ENCODE data around the gene MTMR6. TPM values are rescaled to one million over a fixed set of nuclear protein-coding genes. Genes with fewer than 3 reads are reported as not detected.

Gene MTMR6
- polyA plus RNA-seq, 1 of the 3 experiments (the other 2 are of a cell fraction) = 4.8 TPM

GRCh38 chr13:25231517-25231916, 55.8 kb downstream of the MTMR6 start (continued):
- TF ChIP-seq POLR2AphosphoS5 (IDR thresholded peaks at IDR 0.05; ENCODE audit: low read depth, low read length) = no peak
- TF ChIP-seq NRF1 (IDR thresholded peaks at IDR 0.05; ENCODE audit: low read depth, low read length) = no peak
- no peak for TF ChIP-seq RCOR1 (IDR thresholded peaks at IDR 0.05; ENCODE audit: low read length)
- no peak for TF ChIP-seq GABPA (IDR thresholded peaks at IDR 0.05; ENCODE audit: low read depth)

GRCh38 chr13:25227690-25228089, 59.6 kb downstream of the MTMR6 start:
- H3K27me3 ChIP-seq (ENCODE audit: insufficient read depth) = peaks cover 50% of the 10 kb centered on the region; the same call in 1 of the 2 replicates
- H3K79me2 ChIP-seq (ENCODE audit: insufficient read depth) = no peaks in the 10 kb centered on the region
- no peaks in the 10 kb centered on the region for H3K36me3 ChIP-seq (replicated peaks in 1 of 2; ENCODE audit: control insufficient read depth in 1 of 2, insufficient read depth in 2 of 2, low read length in 1 of 2)
- no peak overlapping the region for H3K9ac ChIP-seq
- no peak overlapping the region for H3K4me3 ChIP-seq (ENCODE audit: low read depth in 2 of 2, low read length in 1 of 2)
- no peaks in the 10 kb centered on the region for H3K4me1 ChIP-seq (ENCODE audit: control insufficient read depth in 1 of 2, insufficient read depth in 2 of 2, low read depth in 1 of 2, low read length in 1 of 2)
- no peak overlapping the region for H2AFZ ChIP-seq (ENCODE audit: low read depth)
- WGBS (ENCODE audit: low lambda C conversion rate) = 46% methylated on average over 15 of the region's 15 CpGs
- no peak overlapping the region for H3K4me2 ChIP-seq
- TF ChIP-seq GATA2 (CRISPR knock-in tag; IDR thresholded peaks at IDR 0.05) = no peak
- no peak for TF ChIP-seq TCF12 (IDR thresholded peaks at IDR 0.05)
- no peak for TF ChIP-seq IRF3 (IDR thresholded peaks at IDR 0.05; ENCODE audit: low read depth, low read length)
- TF ChIP-seq USF2 (IDR thresholded peaks at IDR 0.05; ENCODE audit: borderline replicate concordance, low read depth, low read length) = no peak
- no peak for TF ChIP-seq YY1 (IDR thresholded peaks at IDR 0.05; ENCODE audit: low read depth)
- TF ChIP-seq RCOR1 (IDR thresholded peaks at IDR 0.05; ENCODE audit: low read length) = no peak
- no peak for TF ChIP-seq NFIC (IDR thresholded peaks at IDR 0.05; ENCODE audit: borderline replicate concordance)
- no peak for TF ChIP-seq JUND (IDR thresholded peaks at IDR 0.05)
- TF ChIP-seq EP300 (IDR thresholded peaks at IDR 0.05; ENCODE audit: borderline replicate concordance in 1 of 2, low read depth in 1 of 2, low read length in 1 of 2) = no peak
- TF ChIP-seq POLR2AphosphoS5 (IDR thresholded peaks at IDR 0.05; ENCODE audit: low read depth, low read length) = no peak
- no peak for TF ChIP-seq FOSL2 (IDR thresholded peaks at IDR 0.05; ENCODE audit: borderline replicate concordance, low read depth)
- CTCF ChIA-PET = interaction anchor here (4.2 kb wide), 1 partner anchor 148 kb away, joined by 17 read pairs; no protein-coding TSS in a partner anchor
- POLR2A ChIA-PET = no interaction called here
- H4K20me1 ChIP-seq (ENCODE audit: insufficient read depth) = no peaks in the 10 kb centered on the region
- no peak overlapping the region for H3K27ac ChIP-seq (ENCODE audit: low read depth in 2 of 2, low read length in 1 of 2)
- no peaks in the 10 kb centered on the region for H3F3A ChIP-seq (replicated peaks; ENCODE audit: insufficient read depth)
- DNase-seq = no peak
- H3K9me3 ChIP-seq = no peaks in the 10 kb centered on the region
- H3K9me2 ChIP-seq = no peaks in the 10 kb centered on the region

GRCh38 chr13:25225970-25226369, 61.3 kb downstream of the MTMR6 start:
- TF ChIP-seq RAD21 (IDR thresholded peaks at IDR 0.05; ENCODE audit: low read length) = no peak
- TF ChIP-seq NFIC (IDR thresholded peaks at IDR 0.05; ENCODE audit: borderline replicate concordance) = no peak
- no peak for TF ChIP-seq TEAD4 (IDR thresholded peaks at IDR 0.05; ENCODE audit: borderline replicate concordance, insufficient read depth)
- no peak for TF ChIP-seq RXRA (IDR thresholded peaks at IDR 0.05; ENCODE audit: borderline replicate concordance, low read depth)
- TF ChIP-seq CHD2 (IDR thresholded peaks at IDR 0.05; ENCODE audit: low read length, partially characterized antibody) = no peak
- TF ChIP-seq GABPA (IDR thresholded peaks at IDR 0.05; ENCODE audit: low read depth) = no peak
- TF ChIP-seq MAX (IDR thresholded peaks at IDR 0.05; ENCODE audit: low read depth) = no peak
- TF ChIP-seq RFX5 (IDR thresholded peaks at IDR 0.05; ENCODE audit: low read length) = no peak
- TF ChIP-seq ELF1 (IDR thresholded peaks at IDR 0.05) = no peak
- ChIA-PET CTCF (no interaction called here), POLR2A (no interaction called here)
- peaks cover 58% of the 10 kb centered on the region; the same call in 1 of the 2 replicates for H3K27me3 ChIP-seq (ENCODE audit: insufficient read depth)
- H3K4me1 ChIP-seq (ENCODE audit: control insufficient read depth in 1 of 2, insufficient read depth in 2 of 2, low read depth in 1 of 2, low read length in 1 of 2) = no peaks in the 10 kb centered on the region
- H2AFZ ChIP-seq (ENCODE audit: low read depth) = no peak overlapping the region
- no peaks in the 10 kb centered on the region for H3K9me3 ChIP-seq
- no peaks in the 10 kb centered on the region for H3K79me2 ChIP-seq (ENCODE audit: insufficient read depth)
- 57% methylated on average over 4 of the region's 4 CpGs for WGBS (ENCODE audit: low lambda C conversion rate)
- H3K27ac ChIP-seq (ENCODE audit: low read depth in 2 of 2, low read length in 1 of 2) = no peak overlapping the region
- no peaks in the 10 kb centered on the region for H3K36me3 ChIP-seq (replicated peaks in 1 of 2; ENCODE audit: control insufficient read depth in 1 of 2, insufficient read depth in 2 of 2, low read length in 1 of 2)
- H3K4me3 ChIP-seq (ENCODE audit: low read depth in 2 of 2, low read length in 1 of 2) = no peak overlapping the region
- no peak overlapping the region for H3K4me2 ChIP-seq
- no peaks in the 10 kb centered on the region for H4K20me1 ChIP-seq (ENCODE audit: insufficient read depth)
- H3K9me2 ChIP-seq = no peaks in the 10 kb centered on the region
- H3K9ac ChIP-seq = no peak overlapping the region
- no peaks in the 10 kb centered on the region for H3F3A ChIP-seq (replicated peaks; ENCODE audit: insufficient read depth)
- DNase-seq = no peak

Measured in SK-N-SH (cell line).